ENCODE measurements around the gene HIVEP1. TPM values are rescaled to one million over a fixed set of nuclear protein-coding genes. Genes with fewer than 3 reads are reported as not detected.

Gene HIVEP1
- total and polyA plus RNA-seq, 2 of the 13 experiments (the other 11 are each of a cell fraction or from before 2014, with no cell fraction given), result 7.4 to 9.9 TPM

- TF ChIP-seq ZNF512 (CRISPR knock-in tag; IDR thresholded peaks at IDR 0.05), result no peak
- TF ChIP-seq ZNF431 (CRISPR knock-in tag; IDR thresholded peaks at IDR 0.05; ENCODE audit: borderline replicate concordance, low read depth), result peak; percentile 72; the same call in 1 of the 2 replicates
- no peak for TF ChIP-seq ZNF383 (CRISPR knock-in tag; IDR thresholded peaks at IDR 0.05; ENCODE audit: borderline replicate concordance)
- no peak for TF ChIP-seq MAFG (CRISPR knock-in tag; IDR thresholded peaks at IDR 0.05)
- TF ChIP-seq SMARCC2 (IDR thresholded peaks at IDR 0.05), result no peak
- TF ChIP-seq HBP1 (CRISPR knock-in tag; IDR thresholded peaks at IDR 0.05; ENCODE audit: low read depth), result 0 out of 2 replicates have a peak, but pooled peaks have one; percentile 41
- TF ChIP-seq POLR2AphosphoS5 (IDR thresholded peaks at IDR 0.05; ENCODE audit: low read depth, low read length), result peak; percentile 90
- no peak; the same call in 1 of the 2 replicates for TF ChIP-seq HMGXB3 (CRISPR knock-in tag; IDR thresholded peaks at IDR 0.05; ENCODE audit: borderline replicate concordance)
- TF ChIP-seq JUND (CRISPR knock-in tag; IDR thresholded peaks at IDR 0.05), result no peak
- no peak for TF ChIP-seq GTF2F1 (IDR thresholded peaks at IDR 0.05; ENCODE audit: low read length)
- TF ChIP-seq ZNF33B (CRISPR knock-in tag; IDR thresholded peaks at IDR 0.05), result peak; percentile 46; the same call in 1 of the 2 replicates
- TF ChIP-seq ZBTB21 (CRISPR knock-in tag; IDR thresholded peaks at IDR 0.05), result no peak
- no peak for TF ChIP-seq PCBP2 (optimal IDR thresholded peaks at IDR 0.05; ENCODE audit: low read depth, low read length, poor library complexity, severe bottlenecking)
- peak; percentile 80; the same call in 1 of the 2 replicates for TF ChIP-seq ZNF503 (CRISPR knock-in tag; IDR thresholded peaks at IDR 0.05)
- peak; percentile 27; the same call in 1 of the 2 replicates for TF ChIP-seq SOX5 (CRISPR knock-in tag; IDR thresholded peaks at IDR 0.05; ENCODE audit: borderline replicate concordance)
- no peak for TF ChIP-seq DMTF1 (CRISPR knock-in tag; IDR thresholded peaks at IDR 0.05)
- peak; percentile 51; the same call in 1 of the 2 replicates for TF ChIP-seq NRL (CRISPR knock-in tag; IDR thresholded peaks at IDR 0.05; ENCODE audit: borderline replicate concordance)
Measured at GRCh38 chr6:12008366-12009179, 3.5 kb upstream of the HIVEP1 start (continued).

All from HepG2 (cell line).